Lung microvascular endothelial cell (primary cell): ENCODE data around the gene CBLB. TPM values are rescaled to one million over a fixed set of nuclear protein-coding genes. Genes with fewer than 3 reads are reported as not detected.

ENCODE experiments used
- DNase-seq, 2 donors: peaks; one replicate each; pipeline versions ENCODE4 v3.0.0 to v3.0.0-alpha.2; 2010; ENCODE audit warnings: low read depth in 2 of 2
- total RNA-seq: library from RNA; depleted of rRNA; stranded (reverse); fragments of >200 nt; gene quantifications from 2 replicates; pipeline ENCODE4 v1.2.1, GENCODE V29; 2014

Gene CBLB
- total RNA-seq, 1 donor from 2014 or later, result 6.5 TPM

- DNase-seq, result no peak
Observed at GRCh38 chr3:105704726-105705410, 163.9 kb downstream of the CBLB start.

DNA sequence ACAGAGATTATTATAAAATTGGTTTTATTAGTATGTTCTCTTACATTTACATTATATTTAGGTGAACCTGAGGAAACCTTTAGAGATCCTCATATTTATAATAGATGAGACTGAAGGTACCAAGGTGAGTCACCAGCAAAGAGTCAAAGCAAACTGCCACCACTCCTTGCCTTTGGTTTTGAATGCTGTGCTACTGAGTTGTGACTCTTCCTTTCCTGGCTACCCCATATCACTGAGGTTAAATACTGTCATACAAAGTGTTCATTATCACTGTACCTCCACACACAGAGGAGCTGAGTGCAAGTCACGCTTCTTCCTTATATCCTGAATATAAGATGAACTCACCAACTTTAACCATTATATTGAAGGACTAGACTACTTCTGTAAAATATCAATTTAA, 168.2 kb downstream of the CBLB start:
- DNase-seq, result no peak

GRCh38 chr3:105691633-105692032, 177.2 kb downstream of the CBLB start:
- no peak for DNase-seq

DNA sequence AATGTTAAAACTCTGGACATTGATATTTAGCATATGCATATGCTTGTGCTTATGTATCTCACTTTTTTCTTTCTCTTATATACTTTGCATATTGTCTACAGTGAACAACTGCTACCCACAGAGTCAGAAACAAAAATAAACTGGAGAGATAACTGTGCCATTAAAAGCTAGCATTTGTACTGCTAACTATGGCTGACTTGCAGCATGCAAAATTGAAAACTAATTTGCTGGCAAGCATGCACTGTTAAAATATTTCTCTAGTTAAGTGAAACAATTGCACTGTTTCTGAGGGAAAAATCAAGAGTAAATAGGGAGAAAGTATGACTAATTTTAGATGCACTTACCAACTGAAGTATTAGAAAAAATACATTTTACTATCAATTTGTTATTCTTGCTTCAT, 177.8 kb downstream of the CBLB start:
- DNase-seq, result no peak

DNA sequence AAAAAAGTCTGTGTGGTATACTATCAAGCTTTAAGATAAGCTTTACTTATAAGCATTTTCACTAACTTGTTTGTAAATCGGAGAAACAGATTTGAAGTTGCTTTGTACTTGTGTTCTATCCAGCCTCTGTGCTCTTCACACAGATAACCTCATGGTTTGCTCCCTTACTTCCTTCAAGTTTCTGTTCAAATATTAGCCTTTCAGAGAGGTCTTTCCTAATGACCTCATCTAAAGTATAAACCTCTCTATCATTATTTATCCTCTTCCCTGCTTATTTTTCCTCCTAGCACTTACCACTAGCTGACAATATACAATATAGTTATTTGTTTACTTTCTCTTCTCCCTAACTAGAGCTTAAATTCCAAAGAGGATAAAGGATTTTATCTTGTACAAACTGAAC, 180.0 kb downstream of the CBLB start:
- DNase-seq, result peak in 1 of 2 donors; percentile 7

DNA sequence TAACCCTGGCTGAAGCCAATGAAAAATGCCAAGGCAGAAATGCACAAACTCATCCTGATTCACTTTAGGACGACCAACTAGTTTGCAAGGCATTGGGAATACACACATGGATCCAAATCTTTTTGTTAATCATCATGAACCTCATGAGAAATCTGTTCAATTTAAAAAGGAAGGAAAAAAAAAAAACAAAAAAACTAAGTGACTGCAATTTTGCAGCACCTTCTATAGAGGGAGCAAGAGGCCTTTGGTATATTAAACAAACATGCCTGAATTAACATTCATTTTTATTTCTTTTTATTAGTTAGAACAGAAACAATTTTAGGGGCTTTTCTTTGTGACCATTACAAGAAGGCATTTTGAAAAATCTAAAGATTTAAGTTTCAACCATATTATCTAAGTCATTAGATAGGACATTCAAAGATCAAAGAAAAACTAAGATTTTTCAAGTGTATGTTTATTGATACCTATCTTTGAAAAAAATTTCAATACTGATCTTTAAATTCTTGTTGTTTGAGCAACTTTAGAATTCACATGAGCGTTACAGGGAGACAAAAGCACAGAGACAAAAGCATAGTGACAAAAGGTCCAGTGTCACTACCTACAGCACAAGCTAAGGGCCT, 182.4 kb downstream of the CBLB start:
- peak; percentile 40 to 57 for DNase-seq

GRCh38 chr3:105679951-105680350, 188.9 kb downstream of the CBLB start:
- no peak for DNase-seq

GRCh38 chr3:105678017-105678416, 190.8 kb downstream of the CBLB start:
- no peak for DNase-seq

GRCh38 chr3:105676621-105677300, 192.1 kb downstream of the CBLB start:
- DNase-seq, result no peak

- DNase-seq, result no peak
Observed at GRCh38 chr3:105674437-105675065, 194.3 kb downstream of the CBLB start.

GRCh38 chr3:105672996-105673395, 195.8 kb downstream of the CBLB start:
- DNase-seq, result no peak

GRCh38 chr3:105662306-105662705, 206.5 kb downstream of the CBLB start:
- no peak for DNase-seq

GRCh38 chr3:105661461-105661860, 207.4 kb downstream of the CBLB start:
- DNase-seq, result no peak

DNA sequence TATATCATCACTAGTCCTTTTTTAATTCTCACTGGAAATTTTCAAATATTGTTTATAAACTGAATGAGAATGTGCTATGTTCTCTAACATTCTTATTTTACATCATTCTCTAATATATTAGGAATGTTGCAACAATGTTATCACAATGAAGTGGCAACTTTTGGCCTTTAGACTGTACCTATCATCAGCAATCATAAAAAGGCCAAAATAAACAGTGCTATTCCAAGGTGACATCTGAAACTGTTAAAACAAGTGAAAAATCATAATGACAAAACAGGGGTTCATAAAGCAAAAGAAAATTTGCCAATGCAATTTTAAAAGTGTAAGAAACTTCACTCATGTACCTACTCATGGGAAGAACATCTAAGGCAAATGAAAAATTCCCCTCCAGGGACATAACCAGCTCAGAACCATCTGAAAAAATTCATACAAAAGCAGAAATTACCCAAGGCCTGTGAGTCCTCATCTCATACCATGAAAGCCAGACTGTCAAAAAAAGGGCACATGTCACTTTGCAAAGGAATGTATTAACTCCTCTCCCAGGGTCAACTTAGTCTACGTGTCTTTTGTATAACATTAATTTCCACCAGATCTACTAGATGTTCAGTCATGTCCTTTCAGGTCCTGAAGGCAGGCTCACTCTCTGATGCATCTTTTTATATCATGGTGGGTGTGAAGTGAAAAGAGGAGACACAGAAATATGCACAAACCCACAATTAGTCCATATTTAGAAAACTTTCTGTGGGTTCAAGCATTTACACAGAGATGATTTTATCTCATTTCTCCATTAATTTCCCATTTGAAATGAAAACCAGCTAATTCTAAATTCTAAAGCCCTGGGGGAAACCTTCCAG, 211.9 kb downstream of the CBLB start:
- DNase-seq, result peak in 1 of 2 donors; percentile 72

- no peak for DNase-seq
Observed at GRCh38 chr3:105653868-105654267, 214.9 kb downstream of the CBLB start.

GRCh38 chr3:105653166-105653565, 215.6 kb downstream of the CBLB start:
- DNase-seq, result no peak

GRCh38 chr3:105649480-105649879, 219.3 kb downstream of the CBLB start:
- DNase-seq, result no peak

DNA sequence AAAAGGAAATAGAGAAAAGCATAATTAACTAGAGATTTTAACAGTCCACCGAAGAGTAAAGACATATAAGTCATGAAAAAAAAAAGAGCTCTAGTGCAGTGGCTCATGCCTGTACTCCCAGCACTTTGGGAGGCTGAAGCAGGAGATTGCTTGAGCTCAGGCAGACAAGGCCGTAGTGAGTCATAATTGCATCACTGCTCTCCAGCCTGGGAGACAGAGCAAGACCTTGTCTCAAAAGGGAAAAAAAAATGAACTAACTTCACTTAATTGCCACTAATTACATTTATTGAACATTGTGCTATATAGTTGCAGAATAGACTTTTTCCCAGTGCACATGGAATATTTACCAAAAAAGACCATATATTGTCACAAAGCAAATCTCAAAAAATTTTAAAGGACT, 221.8 kb downstream of the CBLB start:
- peak in 1 of 2 donors; percentile 85 for DNase-seq

DNA sequence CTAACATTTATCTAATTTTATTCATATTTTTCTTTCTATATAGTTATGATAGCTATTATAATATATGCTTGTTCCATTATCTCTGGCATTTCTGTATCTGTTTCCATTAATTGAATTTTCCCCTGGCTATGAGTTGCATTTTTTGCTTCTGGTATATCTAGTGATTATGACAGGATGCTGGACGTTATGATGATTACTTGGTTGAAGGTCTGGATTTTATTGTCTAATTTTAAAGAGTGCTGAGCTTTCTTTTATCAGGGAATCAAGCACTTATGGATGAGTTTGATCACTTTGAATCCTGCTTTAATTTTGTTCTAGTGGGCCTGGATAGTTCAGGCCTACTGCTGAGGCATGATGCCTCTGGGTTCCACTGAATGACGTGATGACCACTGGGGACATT, 229.7 kb downstream of the CBLB start:
- DNase-seq, result no peak

GRCh38 chr3:105634708-105635107, 234.1 kb downstream of the CBLB start:
- DNase-seq, result no peak

DNA sequence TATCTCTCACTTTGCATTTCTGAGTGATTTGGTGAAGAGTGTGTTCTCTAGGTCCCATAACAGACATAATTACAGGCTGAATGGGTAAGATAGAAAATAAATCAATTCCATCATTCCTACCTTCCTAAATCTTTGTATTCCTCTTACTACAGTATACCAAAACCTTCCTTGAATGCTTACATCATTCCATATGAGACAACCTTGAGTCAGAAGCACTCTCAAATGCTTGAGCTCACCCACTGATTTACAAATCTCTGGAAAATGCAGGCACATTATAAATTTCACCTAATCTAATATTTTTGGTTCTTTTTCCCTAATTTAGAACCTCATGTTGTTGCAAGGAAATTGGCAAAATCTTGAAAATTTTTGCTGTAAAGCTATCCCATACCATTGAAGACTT, 239.1 kb downstream of the CBLB start:
- no peak for DNase-seq
